Measurements from ENCODE around the gene ADGRD1.

Gene ADGRD1

DNA sequence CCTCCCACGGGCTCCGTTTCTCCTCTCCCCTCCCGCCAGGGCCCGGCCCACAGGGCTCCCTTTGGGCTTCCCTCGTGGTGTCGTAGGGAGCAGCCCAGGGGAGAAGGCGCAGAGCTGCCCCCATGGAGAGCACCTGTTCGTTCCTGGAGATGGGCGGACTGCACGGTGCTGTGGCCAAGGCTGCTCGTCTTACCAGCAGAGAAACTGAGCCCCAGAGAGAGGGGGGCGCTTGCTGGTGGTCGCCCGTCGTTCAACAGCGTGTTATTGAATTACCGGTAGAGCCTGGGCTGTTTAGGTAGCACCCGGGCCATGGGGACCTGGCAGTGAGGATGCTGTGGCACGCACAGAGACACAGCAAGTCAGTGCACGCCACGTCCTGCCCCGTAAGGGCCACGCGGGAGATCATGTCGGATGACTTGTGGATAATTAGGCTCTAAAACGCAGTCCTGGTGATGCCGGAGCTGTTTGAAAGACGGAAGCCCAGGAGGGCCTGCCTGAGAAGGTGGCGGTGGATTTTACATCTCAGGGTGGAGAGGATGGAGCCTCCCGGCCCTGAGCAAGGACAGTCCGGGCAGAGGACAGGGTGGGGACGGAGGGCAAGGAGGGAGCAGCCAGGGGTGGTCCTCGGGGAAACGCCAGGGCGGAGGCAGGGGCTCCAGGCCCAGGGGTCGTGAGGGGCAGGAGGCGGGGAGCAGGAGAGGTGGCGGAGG, 134.4 kb downstream of the ADGRD1 start:
- no peaks in the 10 kb centered on the region for H3K27me3 ChIP-seq (replicated peaks; ENCODE audit: control insufficient read depth, insufficient read depth, low read length)
- H3K9ac ChIP-seq (ENCODE audit: low read length), result no peak overlapping the region
- H3K9me3 ChIP-seq (ENCODE audit: control insufficient read depth, low read length), result no peaks in the 10 kb centered on the region
- no peaks in the 10 kb centered on the region for H3K4me1 ChIP-seq (ENCODE audit: control insufficient read depth, insufficient read depth, low read length)
- no peak overlapping the region for H3K4me3 ChIP-seq (ENCODE audit: low read length)
- H3K36me3 ChIP-seq (ENCODE audit: control insufficient read depth, insufficient read depth, low read length, severe bottlenecking), result no peaks in the 10 kb centered on the region
- no peak for DNase-seq (ENCODE audit: low read depth)

DNA sequence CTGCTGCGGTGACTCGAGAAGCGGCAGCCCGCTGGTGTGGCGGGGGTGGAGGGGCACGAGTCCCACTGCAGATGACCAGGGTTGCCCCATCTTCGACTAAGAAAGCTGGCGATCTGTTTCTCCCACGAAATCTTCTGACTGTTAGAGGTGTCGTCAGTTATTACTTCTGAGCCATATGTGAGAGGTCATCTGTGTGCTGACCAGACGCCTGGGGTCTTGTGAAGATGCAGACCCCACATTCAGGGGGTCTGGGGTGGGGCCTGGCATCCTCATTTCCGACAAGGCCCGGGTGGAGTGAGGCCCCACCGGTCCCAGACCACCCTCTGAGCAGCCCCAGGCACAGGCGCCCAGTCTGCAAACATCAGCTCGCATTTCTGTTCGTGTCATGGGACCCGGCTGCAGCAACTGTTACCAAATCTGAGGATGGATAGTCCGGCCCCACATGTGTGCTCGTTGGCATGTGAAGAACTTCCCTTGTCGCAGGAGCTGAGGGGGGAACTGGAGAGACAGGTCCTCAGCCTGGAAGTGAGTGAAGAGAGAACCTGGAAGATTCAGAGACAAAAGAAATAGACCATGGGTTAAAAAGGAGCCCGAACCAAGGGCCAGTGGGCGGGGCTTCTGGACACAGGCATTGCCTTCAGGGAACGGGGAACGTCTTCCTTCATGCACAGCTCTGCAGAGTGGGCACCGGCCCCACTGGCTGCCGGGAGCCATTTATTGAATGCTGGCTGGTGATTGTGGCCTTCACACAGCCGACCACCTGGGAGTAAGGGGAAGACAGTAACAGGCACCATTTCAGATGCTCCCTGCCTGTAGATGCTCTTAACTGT, 135.2 kb downstream of the ADGRD1 start:
- H3K9ac ChIP-seq (ENCODE audit: low read length), result no peak overlapping the region
- no peaks in the 10 kb centered on the region for H3K27me3 ChIP-seq (replicated peaks; ENCODE audit: control insufficient read depth, insufficient read depth, low read length)
- DNase-seq (ENCODE audit: low read depth), result no peak
- no peaks in the 10 kb centered on the region for H3K9me3 ChIP-seq (ENCODE audit: control insufficient read depth, low read length)
- no peaks in the 10 kb centered on the region for H3K36me3 ChIP-seq (ENCODE audit: control insufficient read depth, insufficient read depth, low read length, severe bottlenecking)
- no peak overlapping the region for H3K4me3 ChIP-seq (ENCODE audit: low read length)
- no peaks in the 10 kb centered on the region for H3K4me1 ChIP-seq (ENCODE audit: control insufficient read depth, insufficient read depth, low read length)

DNA sequence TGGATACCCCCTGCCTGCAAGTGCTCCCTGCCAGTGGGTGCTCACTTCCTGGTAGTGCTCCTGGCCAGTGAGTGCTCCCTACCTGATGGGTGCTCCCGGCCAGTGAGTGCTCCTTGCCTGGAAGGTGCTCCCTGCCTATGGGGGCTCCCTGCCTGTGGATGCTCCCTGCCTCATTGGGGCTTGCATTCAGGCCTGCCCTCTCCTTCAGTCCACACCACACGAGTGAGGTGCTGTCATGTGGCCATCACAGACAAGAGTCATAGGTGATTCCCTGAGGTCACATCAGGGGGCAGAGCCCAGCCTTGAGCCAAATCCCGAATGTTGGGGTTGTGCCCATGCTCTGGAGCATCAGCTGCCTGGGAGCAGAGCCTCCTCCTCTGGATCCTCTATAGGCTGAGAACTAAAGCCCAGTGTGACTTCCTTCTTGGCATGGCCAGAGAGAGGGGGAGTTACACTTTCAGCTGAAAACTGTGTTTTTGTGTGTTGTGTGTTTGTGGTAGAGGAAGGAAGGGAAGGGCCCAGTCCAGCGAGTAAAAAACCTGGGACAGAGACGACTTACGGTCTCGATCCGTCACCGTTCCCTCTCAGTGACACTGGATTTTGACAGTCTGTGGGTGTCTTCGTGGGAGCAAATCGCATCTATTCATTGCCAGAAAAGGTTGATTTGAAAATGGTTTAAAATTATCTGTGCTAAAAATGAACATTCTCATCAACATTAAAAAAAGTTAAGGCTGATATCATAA, 136.0 kb downstream of the ADGRD1 start:
- no peak overlapping the region for H3K4me3 ChIP-seq (ENCODE audit: low read length)

DNA sequence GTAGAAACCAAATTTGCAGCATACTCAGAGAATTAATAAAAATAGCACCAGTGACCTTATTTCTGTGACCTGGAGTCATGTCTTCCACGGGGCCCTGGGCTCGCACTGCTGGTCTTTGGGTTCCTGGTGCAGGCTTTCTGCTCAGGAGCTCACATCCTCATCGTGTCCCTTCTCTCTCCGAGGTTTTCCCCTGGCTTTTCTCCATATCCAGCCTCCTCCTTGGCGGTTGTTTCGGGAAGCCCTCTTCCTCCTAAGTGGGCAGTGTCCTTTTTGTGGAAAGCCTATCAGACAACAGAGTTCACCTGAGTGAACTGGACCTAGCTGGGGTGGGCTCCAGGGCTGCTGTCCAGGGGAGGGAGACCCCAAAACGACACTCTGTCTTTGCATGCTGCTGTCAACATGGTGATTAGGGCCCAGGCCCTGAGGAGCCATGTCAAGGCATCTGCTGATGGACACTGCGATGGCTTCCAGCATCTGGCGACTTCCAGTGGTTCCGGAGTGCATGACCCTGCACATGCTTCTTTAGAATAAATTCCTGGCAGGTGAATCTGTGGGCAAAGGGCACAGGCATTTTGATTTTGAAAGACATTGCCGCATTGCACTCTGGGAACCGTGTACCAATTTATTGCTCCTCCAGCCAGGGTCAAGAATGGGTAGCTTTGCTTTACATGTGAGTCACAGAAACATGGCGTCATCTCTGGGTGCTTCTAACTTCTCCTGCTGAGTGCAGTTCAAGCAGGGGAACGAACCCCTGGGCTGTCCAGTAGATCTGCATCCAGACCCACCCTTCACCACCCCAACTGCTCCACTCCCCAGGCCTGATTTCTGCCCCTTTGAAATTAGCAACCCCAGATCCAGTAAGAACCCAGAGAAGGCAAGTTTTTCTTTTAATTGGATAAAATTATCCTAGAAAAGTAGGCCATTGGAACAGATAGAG, 136.8 kb downstream of the ADGRD1 start:
- Histone ChIP-seq H3K9me3 (ENCODE audit: control insufficient read depth, low read length) (no peaks in the 10 kb centered on the region), H3K9ac (ENCODE audit: low read length) (no peak overlapping the region), H3K36me3 (ENCODE audit: control insufficient read depth, insufficient read depth, low read length, severe bottlenecking) (no peaks in the 10 kb centered on the region), H3K27me3 (replicated peaks; ENCODE audit: control insufficient read depth, insufficient read depth, low read length) (peaks cover 8% of the 10 kb centered on the region), H3K4me3 (ENCODE audit: low read length) (no peak overlapping the region), H3K4me1 (ENCODE audit: control insufficient read depth, insufficient read depth, low read length) (no peaks in the 10 kb centered on the region)
- no peak for DNase-seq (ENCODE audit: low read depth)

More for the DNA sequence above, 136.0 kb downstream of the ADGRD1 start:
- no peak for DNase-seq (ENCODE audit: low read depth)
- H3K9ac ChIP-seq (ENCODE audit: low read length), result no peak overlapping the region
- no peaks in the 10 kb centered on the region for H3K36me3 ChIP-seq (ENCODE audit: control insufficient read depth, insufficient read depth, low read length, severe bottlenecking)
- H3K9me3 ChIP-seq (ENCODE audit: control insufficient read depth, low read length), result no peaks in the 10 kb centered on the region
- H3K4me1 ChIP-seq (ENCODE audit: control insufficient read depth, insufficient read depth, low read length), result no peaks in the 10 kb centered on the region
- no peaks in the 10 kb centered on the region for H3K27me3 ChIP-seq (replicated peaks; ENCODE audit: control insufficient read depth, insufficient read depth, low read length)

DNA sequence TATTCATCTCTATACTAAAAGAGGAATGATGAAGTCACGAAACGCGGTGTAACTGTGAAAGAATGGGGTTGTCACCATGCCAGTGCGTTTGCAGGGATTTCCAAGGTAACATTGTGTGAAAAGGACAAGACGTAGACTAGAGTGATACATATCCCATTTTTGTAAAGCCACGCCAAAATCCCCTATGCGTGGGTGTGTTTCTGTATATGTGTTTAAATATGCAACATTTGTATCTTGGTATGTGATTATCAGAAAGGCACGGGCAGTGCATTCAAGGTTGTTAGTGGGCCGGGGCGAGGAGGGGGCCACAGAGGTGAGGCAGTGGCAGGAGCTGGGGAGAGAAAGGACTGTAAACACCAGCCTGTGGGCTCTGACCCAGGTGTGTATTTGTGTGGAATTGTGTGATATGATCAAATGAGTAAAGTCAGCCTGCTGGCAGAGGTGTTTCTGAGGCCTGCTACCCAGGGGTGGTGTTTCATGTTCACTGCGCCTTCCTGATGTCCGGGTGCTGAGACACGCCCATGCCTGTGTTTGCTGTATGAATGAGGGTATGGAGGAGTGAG, 137.8 kb downstream of the ADGRD1 start:
- Histone ChIP-seq H3K27me3 (replicated peaks; ENCODE audit: control insufficient read depth, insufficient read depth, low read length) (peaks cover 9% of the 10 kb centered on the region), H3K4me1 (ENCODE audit: control insufficient read depth, insufficient read depth, low read length) (no peaks in the 10 kb centered on the region), H3K9me3 (ENCODE audit: control insufficient read depth, low read length) (no peaks in the 10 kb centered on the region), H3K36me3 (ENCODE audit: control insufficient read depth, insufficient read depth, low read length, severe bottlenecking) (no peaks in the 10 kb centered on the region), H3K4me3 (ENCODE audit: low read length) (no peak overlapping the region), H3K9ac (ENCODE audit: low read length) (no peak overlapping the region)
- DNase-seq (ENCODE audit: low read depth), result no peak

DNA sequence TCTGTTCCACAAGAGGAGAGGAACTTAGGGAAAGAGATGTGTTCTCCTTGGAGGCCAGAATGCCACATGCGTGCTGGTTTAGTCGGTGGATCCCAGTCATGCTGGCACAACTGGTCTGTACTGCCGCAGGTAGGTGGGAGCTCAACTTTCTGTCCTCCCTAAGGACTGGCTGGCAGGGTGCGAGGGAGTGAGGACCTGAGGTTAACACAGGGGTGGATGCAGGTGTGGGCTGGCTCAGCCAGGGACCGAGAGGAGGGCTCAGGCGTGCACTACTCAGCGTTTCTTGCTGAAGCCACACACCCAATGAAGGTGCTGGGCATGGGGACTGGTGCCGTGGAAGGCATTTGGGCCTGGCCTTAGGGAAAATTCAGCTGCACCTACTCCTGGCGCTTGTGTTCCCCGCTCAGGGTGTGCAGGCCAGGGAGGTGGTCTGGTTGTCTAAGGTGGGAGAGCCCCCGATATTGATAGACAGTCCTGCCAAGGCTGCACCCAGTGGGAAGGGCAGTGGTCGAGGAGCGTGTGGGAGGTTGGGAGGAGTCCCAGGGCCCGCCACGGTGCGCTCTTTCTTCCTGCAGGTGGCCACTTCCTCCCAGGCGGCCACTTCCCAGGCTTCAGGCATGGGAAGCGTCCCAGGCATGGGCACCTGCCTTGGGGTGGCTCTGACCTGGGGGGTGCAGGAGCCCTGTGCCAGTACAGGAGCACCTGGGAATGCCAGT, 138.4 kb downstream of the ADGRD1 start:
- Histone ChIP-seq H3K4me3 (ENCODE audit: low read length) (no peak overlapping the region), H3K4me1 (ENCODE audit: control insufficient read depth, insufficient read depth, low read length) (no peaks in the 10 kb centered on the region), H3K9ac (ENCODE audit: low read length) (no peak overlapping the region), H3K36me3 (ENCODE audit: control insufficient read depth, insufficient read depth, low read length, severe bottlenecking) (no peaks in the 10 kb centered on the region), H3K27me3 (replicated peaks; ENCODE audit: control insufficient read depth, insufficient read depth, low read length) (peaks cover 13% of the 10 kb centered on the region), H3K9me3 (ENCODE audit: control insufficient read depth, low read length) (no peaks in the 10 kb centered on the region)
- DNase-seq (ENCODE audit: low read depth), result no peak

DNA sequence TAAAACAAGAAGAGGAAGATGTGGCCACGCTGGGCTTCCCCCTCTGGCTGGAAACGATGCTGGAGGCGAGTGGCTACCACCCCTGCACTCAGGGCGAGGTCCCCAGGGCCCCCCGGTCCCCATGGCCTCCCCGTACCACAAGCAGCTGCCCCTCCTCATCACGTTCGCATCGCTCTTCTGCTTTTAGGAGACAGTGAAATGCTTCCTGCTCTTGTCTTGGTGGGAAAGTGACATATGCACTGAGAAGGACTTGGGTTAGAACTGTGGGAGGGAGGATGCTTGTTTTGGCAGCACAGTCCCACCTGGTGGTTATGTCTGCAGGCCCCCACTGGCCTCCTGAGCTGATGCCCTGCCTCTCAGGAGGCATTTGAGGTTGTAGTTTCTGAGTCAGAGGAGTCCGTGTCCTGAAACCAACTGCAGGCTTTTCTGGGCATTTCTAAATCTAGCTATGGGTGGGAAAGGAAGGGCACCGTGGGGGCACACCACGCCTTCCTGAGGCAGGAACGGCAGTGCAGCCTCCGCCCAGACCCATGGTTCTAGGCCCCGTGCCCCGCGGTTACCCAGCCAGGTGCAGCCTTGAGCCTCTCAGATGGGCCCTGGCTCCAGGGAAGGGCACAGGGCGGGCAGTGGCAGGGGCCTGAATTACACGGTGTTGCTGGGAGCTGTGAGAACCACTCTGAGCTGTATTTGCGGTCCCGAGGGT, 139.3 kb downstream of the ADGRD1 start:
- H3K4me1 ChIP-seq (ENCODE audit: control insufficient read depth, insufficient read depth, low read length), result no peaks in the 10 kb centered on the region
- H3K4me3 ChIP-seq (ENCODE audit: low read length), result no peak overlapping the region
- H3K27me3 ChIP-seq (replicated peaks; ENCODE audit: control insufficient read depth, insufficient read depth, low read length), result peaks cover 13% of the 10 kb centered on the region
- H3K36me3 ChIP-seq (ENCODE audit: control insufficient read depth, insufficient read depth, low read length, severe bottlenecking), result no peaks in the 10 kb centered on the region
- no peak overlapping the region for H3K9ac ChIP-seq (ENCODE audit: low read length)
- DNase-seq (ENCODE audit: low read depth), result no peak
- H3K9me3 ChIP-seq (ENCODE audit: control insufficient read depth, low read length), result no peaks in the 10 kb centered on the region

DNA sequence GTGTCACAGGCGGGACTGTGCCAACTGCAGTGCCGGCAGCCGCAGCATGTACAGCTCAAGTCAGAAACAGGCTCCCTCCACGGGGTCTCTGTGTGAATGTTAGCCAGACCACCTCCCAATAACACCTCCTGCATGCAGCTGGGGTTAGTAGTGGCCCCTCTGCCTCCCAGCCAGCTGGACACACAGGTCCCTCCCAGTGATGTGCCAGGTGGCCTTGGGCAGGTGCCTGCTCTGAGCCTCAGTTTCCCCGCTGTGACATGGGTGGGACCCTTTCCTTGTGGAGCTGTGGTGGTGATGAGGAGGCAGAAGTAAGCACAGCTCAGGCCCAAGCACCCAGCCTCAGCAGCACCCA, 139.9 kb downstream of the ADGRD1 start:
- H3K4me1 ChIP-seq (ENCODE audit: control insufficient read depth, insufficient read depth, low read length), result no peaks in the 10 kb centered on the region
- no peak for DNase-seq (ENCODE audit: low read depth)
- H3K4me3 ChIP-seq (ENCODE audit: low read length), result no peak overlapping the region
- H3K9ac ChIP-seq (ENCODE audit: low read length), result no peak overlapping the region
- peaks cover 13% of the 10 kb centered on the region for H3K27me3 ChIP-seq (replicated peaks; ENCODE audit: control insufficient read depth, insufficient read depth, low read length)
- H3K36me3 ChIP-seq (ENCODE audit: control insufficient read depth, insufficient read depth, low read length, severe bottlenecking), result no peaks in the 10 kb centered on the region
- H3K9me3 ChIP-seq (ENCODE audit: control insufficient read depth, low read length), result no peaks in the 10 kb centered on the region

DNA sequence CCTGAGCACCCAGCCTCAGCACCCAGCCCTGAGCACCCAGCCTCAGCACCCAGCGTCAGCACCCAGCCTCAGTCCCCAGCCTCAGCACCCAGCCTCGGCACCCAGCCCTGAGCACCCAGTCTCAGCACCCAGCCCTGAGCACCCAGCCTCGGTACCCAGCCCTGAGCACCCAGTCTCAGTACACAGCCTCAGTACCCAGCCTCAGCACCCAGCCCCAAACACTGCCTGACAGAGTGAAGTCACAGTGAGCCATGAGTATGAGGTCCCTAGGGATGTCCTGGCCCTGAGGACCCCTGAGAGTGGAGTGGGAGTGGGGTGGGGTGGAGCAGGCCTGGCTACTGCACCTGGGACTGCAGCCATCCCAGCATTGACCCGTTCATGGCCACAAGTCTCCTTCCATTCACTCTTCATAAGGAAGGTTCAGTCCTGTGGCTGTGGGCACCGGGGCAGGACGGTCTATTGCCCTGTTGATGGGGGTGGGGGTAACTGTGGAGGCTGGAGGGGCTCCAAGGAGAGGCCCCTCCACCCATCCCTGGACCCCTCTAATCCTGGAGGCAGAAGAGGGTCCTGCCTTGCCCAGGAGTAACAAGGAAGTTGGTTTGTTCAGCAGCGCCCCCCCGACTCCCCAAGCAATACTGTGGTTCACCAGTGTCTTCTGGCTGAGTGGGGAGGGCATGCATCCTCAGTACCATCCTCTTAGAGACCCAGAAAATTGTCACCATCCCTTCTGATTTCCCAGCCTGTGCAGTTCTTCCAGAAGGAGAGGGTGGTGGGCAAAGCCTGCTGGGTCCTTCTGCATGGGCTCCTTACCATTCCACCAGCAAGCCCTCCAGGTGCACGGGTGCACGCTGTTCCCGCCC, 140.5 kb downstream of the ADGRD1 start:
- no peak overlapping the region for H3K4me3 ChIP-seq (ENCODE audit: low read length)
- H3K9me3 ChIP-seq (ENCODE audit: control insufficient read depth, low read length), result no peaks in the 10 kb centered on the region
- H3K27me3 ChIP-seq (replicated peaks; ENCODE audit: control insufficient read depth, insufficient read depth, low read length), result peaks cover 17% of the 10 kb centered on the region
- no peak for DNase-seq (ENCODE audit: low read depth)
- H3K9ac ChIP-seq (ENCODE audit: low read length), result no peak overlapping the region
- no peaks in the 10 kb centered on the region for H3K36me3 ChIP-seq (ENCODE audit: control insufficient read depth, insufficient read depth, low read length, severe bottlenecking)
- no peaks in the 10 kb centered on the region for H3K4me1 ChIP-seq (ENCODE audit: control insufficient read depth, insufficient read depth, low read length)
